Activated CD4-positive, alpha-beta memory T cell treated with anti-CD3 and anti-CD28 coated beads for 36 hours (primary cell): Measurements from ENCODE around the gene TOX2. TPM values are rescaled to one million over a fixed set of nuclear protein-coding genes. Genes with fewer than 3 reads are reported as not detected.

Experiments
- CTCF ChIA-PET: fragments of 350-600 bp; sonication (Branson Sonifier 250); formaldehyde crosslinking; loops from one replicate; lab custom pipeline; 2021; ENCODE audit warnings: antibody characterized with exemption, inconsistent platforms; lab: Charles Lee
- POLR2A ChIA-PET: fragments of 350-600 bp; sonication (Branson Sonifier 250); formaldehyde crosslinking; loops from one replicate; lab custom pipeline; 2021; ENCODE audit warnings: antibody characterized with exemption; lab: Charles Lee
- DNase-seq: peaks from one replicate; pipeline ENCODE4 v3.0.0-alpha.2; 2020
- H3K27ac Mint-ChIP-seq: one replicate; pipeline ENCODE4 v1.8.0; 2021; ENCODE audit warnings: mixed read lengths
- H3K27me3 Mint-ChIP-seq: one replicate; pipeline ENCODE4 v1.8.0; 2021; ENCODE audit warnings: mixed read lengths
- H3K36me3 Mint-ChIP-seq: one replicate; pipeline ENCODE4 v1.8.0; 2021; ENCODE audit warnings: mixed read lengths
- H3K4me1 Mint-ChIP-seq: one replicate; pipeline ENCODE4 v1.8.0; 2021; ENCODE audit warnings: low read depth, mixed read lengths
- H3K4me3 Mint-ChIP-seq: one replicate; pipeline ENCODE4 v1.8.0; 2021; ENCODE audit warnings: mild to moderate bottlenecking, mixed read lengths
- H3K9me3 Mint-ChIP-seq: one replicate; pipeline ENCODE4 v1.8.0; 2021; ENCODE audit warnings: mixed read lengths
- intact Hi-C: fragments of 100-400 bp; cut with micrococcal nuclease; formaldehyde crosslinking; loops from one replicate; pipeline ENCODE4 v1.15.1; 2023
- total RNA-seq, 2 experiments: library from RNA; stranded (reverse); gene quantifications; one replicate each; pipeline ENCODE4 v1.2.3, GENCODE V29; 2021

Gene TOX2
- total RNA-seq, 2 experiments from 2014 or later = 2.2 to 2.5 TPM

- DNase-seq = no peak
- Mint-ChIP-seq H3K9me3 (no peaks in the 10 kb centered on the region), H3K27ac (no peak overlapping the region), H3K4me3 (no peak overlapping the region), H3K4me1 (peaks cover 29% of the 10 kb centered on the region), H3K27me3 (peaks cover 34% of the 10 kb centered on the region), H3K36me3 (no peaks in the 10 kb centered on the region)
- POLR2A ChIA-PET = no interaction called here
- intact Hi-C loops = loop anchor here (5.0 kb wide), 3 partner anchors 69 to 204 kb away; no protein-coding TSS in a partner anchor
- CTCF ChIA-PET = interaction anchor here (0.6 to 2.8 kb wide), 4 partner anchors 12 to 277 kb away, joined by 3 to 11 read pairs (median 3); no protein-coding TSS in a partner anchor
Measured at GRCh38 chr20:44026647-44027342, 112.1 kb downstream of the TOX2 start.

DNA sequence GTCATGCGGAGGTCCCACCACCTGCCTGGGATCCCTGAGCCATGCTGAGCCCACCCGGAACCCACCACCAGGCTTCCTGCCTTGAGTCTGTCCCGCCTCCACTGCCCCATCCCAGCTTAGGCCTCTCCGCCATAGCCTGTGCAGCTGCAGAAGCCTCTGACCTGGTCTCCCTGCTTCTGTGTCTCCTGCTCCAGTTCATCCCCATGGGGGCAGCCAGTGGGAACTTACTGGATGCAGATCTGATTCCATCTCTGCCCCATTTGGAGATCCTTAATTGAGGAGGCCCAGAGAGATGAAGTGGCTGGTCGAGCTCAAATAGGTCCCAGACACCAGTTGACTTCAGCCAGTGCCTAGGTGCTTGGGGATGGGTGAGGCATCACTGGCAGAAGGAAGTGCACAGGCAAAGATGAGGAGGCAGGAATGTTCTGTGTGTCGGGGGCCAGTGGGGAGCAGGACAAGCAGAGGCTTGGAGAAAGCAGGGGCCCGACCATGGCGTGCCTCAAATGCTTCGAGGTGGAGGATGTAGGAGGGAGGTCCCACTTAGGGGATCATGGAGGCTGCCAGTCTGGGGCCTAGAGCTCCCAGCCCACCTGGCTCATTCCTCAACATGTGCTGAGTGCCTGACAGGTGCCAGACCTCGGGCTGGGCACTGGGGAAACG lies 112.8 kb downstream of the TOX2 start:
- ChIA-PET CTCF (interaction anchor here (0.6 to 2.8 kb wide), 4 partner anchors 13 to 278 kb away, joined by 3 to 11 read pairs (median 4); no protein-coding TSS in a partner anchor), POLR2A (interaction anchor here (0.6 kb wide), 1 partner anchor 266 kb away, joined by 3 read pairs; no protein-coding TSS in a partner anchor)
- H3K4me3 Mint-ChIP-seq = no peak overlapping the region
- no peak overlapping the region for H3K27ac Mint-ChIP-seq
- no peaks in the 10 kb centered on the region for H3K9me3 Mint-ChIP-seq
- DNase-seq = no peak
- peaks cover 29% of the 10 kb centered on the region for H3K4me1 Mint-ChIP-seq
- no peaks in the 10 kb centered on the region for H3K36me3 Mint-ChIP-seq
- peaks cover 30% of the 10 kb centered on the region for H3K27me3 Mint-ChIP-seq
- intact Hi-C loops = loop anchor here (5.0 kb wide), 3 partner anchors 70 to 205 kb away; no protein-coding TSS in a partner anchor

DNA sequence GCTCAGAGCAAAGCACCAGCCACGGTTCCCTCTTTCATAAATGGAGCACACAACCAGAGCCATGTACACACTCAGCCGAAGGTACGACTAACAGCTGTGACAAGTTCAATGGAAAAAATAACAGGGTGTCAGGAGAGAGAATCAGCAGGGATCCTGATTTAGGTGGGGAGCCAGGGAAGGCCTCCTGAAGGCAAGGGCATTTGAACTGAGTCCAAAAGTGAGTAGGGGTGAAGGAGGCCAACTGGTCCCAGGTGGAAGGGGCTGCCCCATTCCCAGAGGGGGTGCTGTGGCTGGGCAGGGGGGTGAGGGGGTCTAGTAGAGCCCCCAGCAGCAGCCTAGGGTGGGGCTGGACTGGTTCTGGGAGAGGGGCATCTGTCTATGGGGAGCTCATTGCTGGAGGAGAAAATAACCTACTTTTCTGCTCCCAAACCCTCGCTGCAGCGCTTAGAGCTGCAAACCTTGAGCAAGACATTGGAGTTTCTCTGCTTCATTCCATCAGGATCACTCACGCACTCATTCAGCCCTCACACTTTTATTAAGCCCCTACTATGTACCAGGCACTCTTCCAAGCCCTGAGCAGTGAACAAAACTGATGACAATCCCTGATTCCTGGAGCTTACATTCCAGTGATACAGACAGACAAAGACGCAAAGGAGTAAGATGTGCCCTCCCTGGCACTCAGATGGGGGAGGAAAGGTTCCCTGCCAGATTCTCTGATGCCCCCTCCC lies 113.5 kb downstream of the TOX2 start:
- Mint-ChIP-seq H3K9me3 (no peaks in the 10 kb centered on the region), H3K4me3 (no peak overlapping the region), H3K4me1 (peaks cover 30% of the 10 kb centered on the region), H3K36me3 (no peaks in the 10 kb centered on the region), H3K27ac (no peak overlapping the region), H3K27me3 (peaks cover 28% of the 10 kb centered on the region)
- POLR2A ChIA-PET = interaction anchor here (0.6 to 1.0 kb wide), 2 partner anchors 266 to 278 kb away, joined by 3 read pairs; no protein-coding TSS in a partner anchor
- CTCF ChIA-PET = interaction anchor here (1.2 to 2.8 kb wide), 4 partner anchors 29 to 278 kb away, joined by 3 to 11 read pairs (median 4); no protein-coding TSS in a partner anchor
- DNase-seq = no peak
- intact Hi-C loops = loop anchor here (5.0 kb wide), 3 partner anchors 71 to 206 kb away; no protein-coding TSS in a partner anchor

DNA sequence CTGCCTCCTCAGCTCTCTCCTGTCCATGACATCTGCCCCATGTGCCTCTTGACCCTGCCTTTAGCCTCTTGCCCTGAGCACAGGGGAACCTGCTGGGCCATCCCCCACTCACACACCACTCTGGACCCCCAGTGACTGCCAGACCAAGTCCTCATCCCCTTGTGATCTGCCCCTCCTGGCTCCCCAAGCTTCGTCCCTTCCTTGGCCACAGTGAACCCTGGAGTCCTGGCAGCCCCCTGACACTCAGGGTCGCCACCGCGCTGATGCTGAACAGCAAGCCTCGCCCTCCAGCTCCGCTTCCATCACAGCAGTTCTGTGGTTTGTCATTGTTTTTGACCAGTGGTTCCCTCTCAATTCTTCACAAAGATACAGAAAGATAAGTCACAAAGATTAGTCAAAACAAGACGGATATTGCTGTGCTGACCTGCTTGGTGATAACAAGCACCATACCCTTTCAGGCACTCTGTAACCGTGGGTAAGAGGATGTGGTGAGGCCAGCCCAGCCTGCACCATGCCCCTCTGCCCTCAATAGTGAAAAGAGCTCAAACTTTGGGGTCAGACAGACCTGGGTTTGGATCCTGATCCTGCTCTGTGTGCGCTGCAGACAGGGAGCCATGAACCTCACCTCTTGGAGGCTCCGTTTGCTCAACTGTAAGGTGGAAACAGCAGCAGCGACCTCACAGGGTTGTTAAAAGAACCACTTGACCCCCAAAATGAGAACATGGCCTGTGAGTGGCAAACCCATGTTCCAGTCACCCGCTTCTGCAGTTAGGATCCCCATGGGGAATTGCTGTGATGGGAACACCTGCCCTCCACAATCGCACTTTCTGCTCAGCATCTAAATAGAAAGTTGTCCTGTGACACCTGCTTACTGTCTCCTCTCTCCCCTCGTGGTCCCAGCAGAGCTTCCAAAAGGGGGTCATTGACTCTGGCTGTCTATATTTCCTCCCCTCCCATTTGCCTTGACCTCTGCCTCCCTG lies 114.5 kb downstream of the TOX2 start:
- Mint-ChIP-seq H3K4me1 (peaks cover 39% of the 10 kb centered on the region), H3K4me3 (peak overlapping the region; percentile 46), H3K27ac (peak overlapping the region; percentile 3), H3K27me3 (peaks cover 20% of the 10 kb centered on the region), H3K36me3 (no peaks in the 10 kb centered on the region), H3K9me3 (no peaks in the 10 kb centered on the region)
- POLR2A ChIA-PET = interaction anchor here (1.0 kb wide), 1 partner anchor 279 kb away, joined by 3 read pairs; no protein-coding TSS in a partner anchor
- CTCF ChIA-PET = interaction anchor here (0.8 to 2.8 kb wide), 5 partner anchors 16 to 279 kb away, joined by 3 to 11 read pairs (median 3); no protein-coding TSS in a partner anchor
- intact Hi-C loops = loop anchor here (1.0 to 5.0 kb wide), 5 partner anchors 10 to 278 kb away; no protein-coding TSS in a partner anchor
- DNase-seq = peak; percentile 71

DNA sequence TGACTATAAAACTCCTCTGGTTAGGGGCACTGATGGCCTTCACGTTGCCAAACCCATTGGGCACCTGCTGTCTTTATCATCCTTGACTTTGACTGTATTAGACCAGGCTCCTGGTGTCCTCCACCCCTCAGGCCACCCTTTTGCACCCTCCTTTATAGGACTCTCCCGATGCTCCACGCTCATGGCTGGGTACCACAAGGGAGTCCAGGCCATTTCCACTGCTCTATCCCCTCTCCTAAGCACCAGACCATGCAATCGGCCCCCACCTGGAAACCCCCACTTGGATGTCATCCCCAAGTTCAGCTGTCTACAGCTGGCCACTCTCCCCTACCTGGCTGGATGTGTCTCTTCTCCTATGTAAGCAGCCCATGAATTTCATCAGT lies 115.2 kb downstream of the TOX2 start:
- Mint-ChIP-seq H3K27ac (peak overlapping the region; percentile 3), H3K4me3 (no peak overlapping the region), H3K9me3 (no peaks in the 10 kb centered on the region), H3K4me1 (peaks cover 39% of the 10 kb centered on the region), H3K27me3 (peaks cover 19% of the 10 kb centered on the region), H3K36me3 (no peaks in the 10 kb centered on the region)
- ChIA-PET CTCF (interaction anchor here (0.8 kb wide), 1 partner anchor 16 kb away, joined by 3 read pairs; no protein-coding TSS in a partner anchor), POLR2A (no interaction called here)
- DNase-seq = no peak
- intact Hi-C loops = loop anchor here (1.0 to 5.0 kb wide), 5 partner anchors 11 to 279 kb away; no protein-coding TSS in a partner anchor

DNA sequence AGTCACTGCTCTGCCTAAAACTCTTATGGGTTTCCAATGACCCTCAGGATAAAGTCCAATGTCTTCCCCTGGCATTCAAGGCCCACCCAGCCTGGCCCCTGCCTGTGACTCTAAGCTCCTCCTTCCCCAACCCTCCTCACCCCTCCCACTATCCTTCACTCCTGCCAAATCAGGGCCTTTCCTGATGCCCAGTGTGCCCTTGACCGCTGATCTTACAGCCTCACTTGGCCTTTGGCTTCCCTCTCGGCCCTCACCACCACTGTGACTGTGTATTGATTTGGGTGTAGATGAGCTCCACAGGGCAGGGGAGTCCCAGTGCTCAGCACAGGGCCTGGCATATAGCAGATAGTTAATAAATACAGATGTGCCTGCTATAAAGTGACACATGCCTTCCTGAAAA lies 115.7 kb downstream of the TOX2 start:
- intact Hi-C loops = no loop called here
- CTCF ChIA-PET = no interaction called here
- Mint-ChIP-seq H3K4me1 (peaks cover 39% of the 10 kb centered on the region), H3K4me3 (no peak overlapping the region), H3K27me3 (peaks cover 19% of the 10 kb centered on the region), H3K36me3 (no peaks in the 10 kb centered on the region), H3K9me3 (no peaks in the 10 kb centered on the region), H3K27ac (no peak overlapping the region)
- POLR2A ChIA-PET = interaction anchor here (0.5 kb wide), 1 partner anchor 261 kb away, joined by 4 read pairs; no protein-coding TSS in a partner anchor
- DNase-seq = no peak

- Mint-ChIP-seq H3K27me3 (peaks cover 19% of the 10 kb centered on the region), H3K4me3 (no peak overlapping the region), H3K27ac (no peak overlapping the region), H3K9me3 (no peaks in the 10 kb centered on the region), H3K4me1 (peaks cover 39% of the 10 kb centered on the region), H3K36me3 (no peaks in the 10 kb centered on the region)
- CTCF ChIA-PET = no interaction called here
- no peak for DNase-seq
- intact Hi-C loops = no loop called here
- POLR2A ChIA-PET = no interaction called here
Measured at GRCh38 chr20:44031001-44031574, 116.4 kb downstream of the TOX2 start.

DNA sequence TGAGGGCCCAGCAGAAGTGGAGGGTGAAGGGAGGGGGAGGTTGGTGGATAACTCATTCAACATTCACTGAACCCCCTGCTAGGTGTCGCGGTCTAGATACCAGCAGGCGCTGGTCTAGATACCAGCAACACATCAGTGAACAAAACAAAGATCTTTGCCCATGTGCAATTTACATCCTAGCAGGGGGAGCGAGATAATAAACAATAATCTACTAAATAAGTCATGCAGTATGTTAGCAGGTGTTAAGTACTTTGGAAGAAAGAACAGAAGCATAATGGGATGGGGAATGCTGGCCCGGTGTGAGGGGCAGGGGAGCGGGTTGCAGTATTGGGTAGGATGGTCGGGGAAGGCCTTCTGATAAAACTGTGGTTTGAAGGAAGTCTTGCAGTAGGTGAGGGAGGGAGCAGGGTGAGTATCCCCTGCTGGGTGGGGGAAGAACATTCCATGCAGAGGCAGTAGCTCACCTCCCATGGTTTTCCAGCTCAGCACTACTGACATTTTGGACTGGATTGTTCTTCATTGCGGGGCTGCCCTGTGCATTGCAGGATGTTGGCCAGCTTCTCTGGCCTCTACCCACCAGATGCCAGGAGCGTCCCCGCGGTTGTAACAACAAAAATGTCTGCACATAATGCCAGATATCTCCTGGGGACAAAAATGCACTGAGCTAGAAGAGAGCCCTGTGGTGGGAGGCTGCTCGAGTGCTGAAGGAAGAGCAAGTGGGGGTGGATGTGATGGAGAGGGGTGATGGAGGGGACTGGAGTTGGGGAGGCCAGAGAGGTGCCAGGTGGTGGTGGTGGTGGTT lies 117.3 kb downstream of the TOX2 start:
- POLR2A ChIA-PET = no interaction called here
- no peak overlapping the region for H3K4me3 Mint-ChIP-seq
- no peak for DNase-seq
- intact Hi-C loops = no loop called here
- H3K27ac Mint-ChIP-seq = peak overlapping the region; percentile 11
- H3K4me1 Mint-ChIP-seq = peaks cover 39% of the 10 kb centered on the region
- H3K36me3 Mint-ChIP-seq = no peaks in the 10 kb centered on the region
- no peaks in the 10 kb centered on the region for H3K9me3 Mint-ChIP-seq
- CTCF ChIA-PET = no interaction called here
- peaks cover 19% of the 10 kb centered on the region for H3K27me3 Mint-ChIP-seq

DNA sequence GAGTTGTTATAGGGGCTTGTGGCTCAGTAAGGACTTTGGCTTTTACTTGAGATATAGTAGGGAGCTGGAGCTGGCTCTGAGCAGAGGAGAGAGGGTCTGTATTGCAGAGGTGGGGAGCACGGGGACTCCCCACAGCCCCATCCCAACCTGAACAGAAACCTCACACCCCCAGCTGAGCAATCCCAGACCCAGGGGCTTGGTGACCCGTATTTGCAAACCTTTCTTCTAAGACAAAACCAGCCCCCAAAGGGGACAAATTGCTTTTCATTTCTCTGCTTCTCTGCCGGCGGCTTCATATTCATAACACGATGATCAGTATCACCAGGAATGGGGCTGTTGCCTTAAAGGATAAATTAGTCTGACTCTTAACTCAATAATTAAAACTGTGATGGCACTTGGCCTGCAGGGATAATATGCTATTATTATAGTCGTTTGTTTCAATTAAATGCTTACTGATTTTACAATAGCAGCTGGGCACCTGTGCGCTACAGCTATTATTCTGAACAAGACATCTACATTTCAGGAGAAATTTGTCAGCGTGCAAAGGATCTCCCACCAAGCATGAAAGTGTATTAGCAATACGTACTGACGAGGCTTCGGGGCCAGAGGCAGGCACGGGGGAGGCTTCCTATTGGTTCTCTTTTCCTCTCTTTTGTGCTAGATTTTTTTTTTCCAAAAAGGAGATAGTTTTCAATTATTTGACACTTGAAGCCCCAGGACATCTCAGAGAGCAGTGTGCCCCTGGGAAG lies 118.1 kb downstream of the TOX2 start:
- peaks cover 35% of the 10 kb centered on the region for H3K4me1 Mint-ChIP-seq
- POLR2A ChIA-PET = no interaction called here
- intact Hi-C loops = no loop called here
- CTCF ChIA-PET = no interaction called here
- H3K36me3 Mint-ChIP-seq = no peaks in the 10 kb centered on the region
- no peak overlapping the region for H3K27ac Mint-ChIP-seq
- H3K27me3 Mint-ChIP-seq = peaks cover 14% of the 10 kb centered on the region
- DNase-seq = no peak
- no peak overlapping the region for H3K4me3 Mint-ChIP-seq
- H3K9me3 Mint-ChIP-seq = no peaks in the 10 kb centered on the region
